BJ (cell line): ENCODE measurements around the gene FMNL2. TPM values are rescaled to one million over a fixed set of nuclear protein-coding genes. Genes with fewer than 3 reads are reported as not detected.
A peak's percentile ranks its signal among the peaks of the same experiment; 100 is the strongest.

Source experiments
- CTCF ChIA-PET: fragments of 350-600 bp; formaldehyde crosslinking; extraction: SDS; loops from one replicate; lab custom pipeline; 2021; ENCODE audit warnings: antibody characterized with exemption, inconsistent platforms; lab: Yijun Ruan, JAX
- POLR2A ChIA-PET: fragments of 300-600 bp; sonication (Branson Sonifier 250); formaldehyde crosslinking; extraction: SDS; loops from one replicate; lab custom pipeline; 2021; ENCODE audit warnings: antibody characterized with exemption; lab: Charles Lee
- DNase-seq: peaks from one replicate; pipeline ENCODE4 v3.0.0-alpha.2; 2011; ENCODE audit warnings: low read depth
- H3K27me3 ChIP-seq: 2 replicates; pipeline ENCODE4 v1.6.0; 2011; ENCODE audit warnings: low read length; ENCODE audit not compliant: control insufficient read depth, insufficient read depth
- H3K36me3 ChIP-seq: 2 replicates; pipeline ENCODE4 v1.5.1; 2011; ENCODE audit warnings: low read length; ENCODE audit not compliant: control insufficient read depth, insufficient read depth
- H3K4me3 ChIP-seq: 2 replicates; pipeline ENCODE4 v1.5.1; 2011; ENCODE audit warnings: low read depth, mild to moderate bottlenecking, control low read depth, low read length
- CTCF ChIP-seq: IDR thresholded peaks from 2 replicates; pipeline ENCODE4 v1.5.1; 2011; ENCODE audit warnings: low read depth, mild to moderate bottlenecking, control low read depth, inconsistent platforms, low read length, moderate library complexity; ENCODE audit not compliant: insufficient read depth
- polyA plus RNA-seq: library from polyadenylated mRNA; depleted of rRNA; stranded (reverse); fragments of >200 nt; gene quantifications from 2 replicates; pipeline ENCODE4 v1.2.3, GENCODE V29; 2011

Gene FMNL2
- polyA plus RNA-seq, 1 experiment: 2.4 TPM

- DNase-seq: no peak
- ChIA-PET POLR2A (interaction anchor here (0.5 to 0.6 kb wide), 2 partner anchors 17 to 310 kb away, joined by 3 to 4 read pairs; partner anchors contain the start of gene PRPF40A), CTCF (interaction anchor here (1.5 kb wide), 1 partner anchor 8 kb away, joined by 3 read pairs; no protein-coding TSS in a partner anchor)
- peak overlapping the region; percentile 6; the same call in 1 of the 2 replicates for H3K4me3 ChIP-seq
- TF ChIP-seq CTCF: 0 out of 2 replicates have a peak, but pooled peaks have one; percentile 14
- no peaks in the 10 kb centered on the region for H3K27me3 ChIP-seq
- H3K36me3 ChIP-seq: no peaks in the 10 kb centered on the region
Measured at GRCh38 chr2:152407204-152407721, 72.3 kb downstream of the FMNL2 start.

GRCh38 chr2:152407806-152408205 lies 72.8 kb downstream of the FMNL2 start:
- no peak for DNase-seq
- CTCF ChIA-PET: interaction anchor here (0.7 to 1.5 kb wide), 2 partner anchors 8 to 231 kb away, joined by 3 read pairs; no protein-coding TSS in a partner anchor
- Histone ChIP-seq H3K4me3 (no peak overlapping the region), H3K27me3 (no peaks in the 10 kb centered on the region), H3K36me3 (no peaks in the 10 kb centered on the region)
- POLR2A ChIA-PET: interaction anchor here (0.5 to 0.6 kb wide), 2 partner anchors 18 to 309 kb away, joined by 3 to 4 read pairs; partner anchors contain the start of gene PRPF40A
- no peak for TF ChIP-seq CTCF

GRCh38 chr2:152408254-152408653 lies 73.3 kb downstream of the FMNL2 start:
- ChIA-PET POLR2A (no interaction called here), CTCF (interaction anchor here (0.7 kb wide), 1 partner anchor 231 kb away, joined by 3 read pairs; no protein-coding TSS in a partner anchor)
- Histone ChIP-seq H3K4me3 (no peak overlapping the region), H3K27me3 (no peaks in the 10 kb centered on the region), H3K36me3 (no peaks in the 10 kb centered on the region)
- TF ChIP-seq CTCF: no peak
- DNase-seq: no peak

GRCh38 chr2:152409386-152410164 lies 74.6 kb downstream of the FMNL2 start:
- ChIA-PET CTCF (interaction anchor here (0.5 to 2.1 kb wide), 3 partner anchors 13 to 189 kb away, joined by 3 to 4 read pairs (median 3); no protein-coding TSS in a partner anchor), POLR2A (no interaction called here)
- Histone ChIP-seq H3K4me3 (no peak overlapping the region), H3K27me3 (no peaks in the 10 kb centered on the region), H3K36me3 (no peaks in the 10 kb centered on the region)
- no peak for DNase-seq
- TF ChIP-seq CTCF: no peak

GRCh38 chr2:152410165-152410597 lies 75.2 kb downstream of the FMNL2 start:
- CTCF ChIA-PET: interaction anchor here (0.5 to 2.1 kb wide), 2 partner anchors 14 to 61 kb away, joined by 3 to 4 read pairs; no protein-coding TSS in a partner anchor
- DNase-seq: no peak
- Histone ChIP-seq H3K36me3 (no peaks in the 10 kb centered on the region), H3K4me3 (no peak overlapping the region), H3K27me3 (no peaks in the 10 kb centered on the region)
- POLR2A ChIA-PET: no interaction called here
- no peak for TF ChIP-seq CTCF
